Right lung (tissue), 5 donors: ENCODE results near the gene RAP1A. TPM values are rescaled to one million over a fixed set of nuclear protein-coding genes. Genes with fewer than 3 reads are reported as not detected.
"Not testable (repeated sequence)": the region's sequence is repeated elsewhere in the genome, so short reads cannot be mapped to it uniquely, and the experiment has no call there.

ENCODE experiments used
- DNase-seq, 2 donors: peaks; one replicate each; pipeline ENCODE4 v3.0.0-alpha.2; 2013
- polyA plus RNA-seq, 5 donors: library from polyadenylated mRNA; unstranded; fragments of 120-200 nt; gene quantifications; one replicate each; pipeline versions ENCODE4 v1.2.1 to v1.2.3, GENCODE V29; 2013; ENCODE audit warnings: inconsistent platforms in 1 of 5, low replicate concordance in 1 of 5; ENCODE audit not compliant: insufficient read length in 5 of 5, insufficient read depth in 1 of 5

RAP1A gene
- polyA plus RNA-seq, 5 donors, result 53.4 to 92.0 (median 85.5) TPM

DNA sequence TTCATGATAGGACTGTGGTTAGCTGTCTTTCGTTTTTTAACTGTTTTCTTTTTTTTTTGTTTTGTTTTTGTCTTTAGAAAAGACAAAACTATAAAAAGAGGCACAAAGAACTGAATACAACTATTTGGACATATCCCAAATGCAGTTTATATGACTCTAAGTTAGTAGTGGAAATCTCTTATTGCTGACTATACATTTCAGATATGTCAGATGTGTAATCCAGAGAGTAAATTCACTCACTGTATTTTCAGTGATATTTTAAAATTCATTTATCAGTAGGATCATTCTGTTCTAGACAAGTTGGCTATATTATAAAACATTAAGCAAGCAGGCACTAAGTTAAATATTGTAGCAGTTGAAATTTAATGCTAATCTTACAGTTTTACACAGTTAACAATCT is 5.7 kb downstream of the RAP1A start:
- no peak for DNase-seq

DNA sequence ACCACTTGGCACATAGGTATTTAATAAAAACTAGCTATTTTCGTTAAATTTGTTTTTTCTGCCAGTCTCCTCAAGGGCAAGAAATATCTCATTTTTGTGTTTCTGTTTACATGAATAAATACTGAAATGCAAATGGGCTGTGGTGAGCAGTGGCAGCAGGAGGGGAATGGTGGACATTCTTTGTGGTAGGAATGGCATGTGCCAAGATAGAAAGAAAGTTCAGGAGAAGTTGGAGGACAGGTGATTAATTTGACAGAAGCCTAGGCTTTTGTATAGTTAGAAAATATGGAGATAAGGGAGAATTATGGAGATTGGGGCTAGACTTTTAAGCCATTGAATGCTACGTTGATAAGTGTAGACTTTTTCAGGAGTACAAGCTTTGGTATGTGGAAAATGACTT is 8.6 kb downstream of the RAP1A start:
- no peak for DNase-seq

DNA sequence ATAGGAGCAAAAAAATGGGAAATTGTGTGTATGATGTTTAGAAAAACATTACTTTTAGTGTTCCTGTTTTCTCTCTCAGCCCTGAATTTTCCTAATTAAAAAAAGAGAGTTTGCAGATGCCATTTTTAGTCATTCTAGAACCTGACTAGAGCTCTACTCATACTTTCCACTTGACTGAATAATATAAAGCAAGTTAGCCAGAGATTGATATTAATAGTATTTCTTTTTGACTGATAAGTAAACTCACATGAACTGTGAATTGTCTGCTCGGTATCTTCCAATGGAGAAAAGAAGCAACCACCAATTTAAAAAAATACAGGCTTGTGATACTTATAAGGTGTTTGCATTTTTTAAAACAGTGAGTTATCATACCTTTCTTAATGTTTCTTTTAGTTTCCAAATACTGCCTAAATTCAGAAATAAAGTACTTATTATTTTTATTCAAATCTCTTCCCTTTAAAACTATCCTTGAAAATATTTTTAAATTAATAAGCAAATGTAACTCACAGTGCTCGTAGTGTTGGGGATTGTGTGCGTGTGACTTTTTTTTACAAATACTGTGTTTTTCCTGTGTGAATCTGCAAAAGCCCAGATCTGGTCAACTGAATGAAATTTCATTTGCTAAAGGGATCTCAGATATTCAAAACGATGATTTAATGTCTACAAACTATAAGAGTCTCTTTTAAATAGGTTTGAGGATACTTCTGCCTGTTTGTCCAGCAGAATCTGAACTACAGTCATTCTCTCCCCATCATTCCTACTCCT is 9.8 kb downstream of the RAP1A start:
- no peak for DNase-seq

DNA sequence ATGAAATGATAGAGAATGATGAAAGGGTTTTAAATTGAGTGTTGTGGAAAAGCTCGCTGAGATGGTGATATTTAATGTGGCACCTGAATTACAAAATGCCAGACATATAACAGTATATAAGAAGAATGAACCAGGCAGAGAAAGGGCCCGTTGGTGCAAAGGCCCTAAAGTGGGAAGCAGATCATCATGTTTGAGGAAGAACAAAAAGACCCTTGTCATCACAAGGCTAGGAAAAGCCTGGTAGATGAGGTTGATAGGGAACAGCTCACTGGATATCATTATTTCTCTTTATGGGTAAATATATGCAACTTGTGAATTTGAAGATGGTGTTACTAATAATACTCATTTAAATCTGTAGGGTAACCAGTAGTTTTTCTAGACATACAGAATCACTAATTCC is 11.0 kb downstream of the RAP1A start:
- no peak for DNase-seq

DNA sequence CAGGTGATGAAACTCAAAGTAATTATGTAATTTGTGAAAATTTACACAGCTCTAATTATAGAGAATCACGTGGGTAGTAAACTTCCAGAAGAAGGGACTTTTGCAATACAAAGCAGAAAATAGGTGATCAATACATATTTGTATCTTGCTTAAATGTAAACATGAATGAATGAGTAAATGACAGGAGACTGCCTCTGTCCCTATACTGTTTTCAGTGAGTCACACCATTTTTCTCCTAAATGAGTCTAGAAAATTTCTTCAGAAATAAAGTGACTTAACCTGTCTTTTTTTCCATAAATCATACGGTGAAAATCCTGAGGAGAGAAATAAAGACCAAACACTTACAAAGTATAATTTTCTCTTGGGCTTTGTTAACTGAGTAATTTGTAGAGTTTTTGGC is 11.9 kb downstream of the RAP1A start:
- DNase-seq, result no peak

DNA sequence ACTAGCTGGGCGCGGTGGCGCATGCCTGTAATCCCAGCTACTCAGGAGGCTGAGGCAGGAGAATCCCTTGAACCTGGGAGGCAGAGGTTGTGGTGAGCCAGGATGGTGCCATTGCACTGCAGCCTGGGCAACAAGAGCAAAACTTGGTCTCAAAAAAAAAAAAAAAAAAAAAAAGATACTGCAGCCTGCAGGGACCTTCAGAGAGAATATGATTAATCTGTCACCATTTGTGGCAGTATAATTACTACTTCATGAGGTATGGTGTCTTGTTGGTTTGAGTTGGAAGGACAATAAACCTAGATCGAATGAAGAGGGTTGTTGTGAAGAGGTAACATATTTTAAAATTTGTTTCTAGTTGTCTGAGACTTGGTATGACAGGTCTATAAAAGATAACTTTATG is 13.2 kb downstream of the RAP1A start:
- DNase-seq, result not testable (repeated sequence)

DNA sequence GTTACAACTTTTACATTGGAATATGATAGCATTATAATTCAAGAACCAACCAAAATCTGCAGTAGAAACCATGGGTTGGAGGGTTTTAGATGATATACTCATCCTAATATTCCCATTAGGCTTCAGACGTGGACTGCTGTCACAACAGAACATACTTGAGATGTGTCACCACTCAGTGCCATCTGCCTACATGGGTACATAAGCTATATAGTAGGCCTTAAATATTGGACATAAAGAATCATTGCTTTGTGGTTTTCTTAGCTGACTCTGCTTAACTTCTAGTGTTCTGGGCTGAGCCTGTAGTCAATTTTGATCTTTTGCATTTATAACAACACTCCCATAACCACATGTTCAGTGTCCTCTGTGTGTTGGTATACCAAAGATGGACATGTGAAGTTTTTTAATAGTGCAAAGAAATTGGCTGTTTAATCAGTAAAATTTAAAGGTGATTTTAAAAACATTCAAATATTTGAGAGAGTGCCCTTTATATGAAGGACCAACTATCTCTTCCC is 14.2 kb downstream of the RAP1A start:
- DNase-seq, result no peak

DNA sequence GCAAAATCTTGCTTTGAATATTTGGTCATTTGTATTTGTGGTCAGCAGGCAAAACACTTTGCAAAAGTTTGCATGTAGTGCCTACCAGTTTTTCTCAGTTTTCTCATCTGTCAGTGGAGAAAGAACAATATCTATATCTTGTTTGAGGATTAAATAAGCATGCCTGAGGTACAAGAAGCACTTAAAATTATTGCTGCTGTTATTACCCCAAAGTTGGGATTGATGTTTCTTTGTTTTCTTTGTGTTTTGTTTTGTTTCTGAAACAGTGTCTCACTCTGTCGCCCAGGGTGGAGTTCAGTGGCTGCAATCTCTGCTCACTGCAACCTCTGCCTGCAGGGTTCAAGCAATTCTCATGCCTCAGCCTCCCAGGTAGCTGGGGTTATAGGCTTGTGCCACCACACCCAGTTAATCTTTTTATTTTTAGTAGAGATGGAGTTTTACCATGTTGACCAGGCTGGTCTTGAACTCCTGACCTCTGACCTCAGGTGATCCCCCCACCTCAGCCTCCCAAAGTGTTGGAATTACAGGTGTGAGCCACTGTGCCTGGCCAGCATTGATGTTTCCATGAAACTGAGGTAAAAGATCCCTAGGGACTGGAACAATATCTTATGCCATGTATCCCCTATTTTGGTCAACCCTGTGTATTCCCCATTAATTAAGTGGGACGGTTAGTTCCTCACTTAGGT is 15.9 kb downstream of the RAP1A start:
- no peak for DNase-seq

DNA sequence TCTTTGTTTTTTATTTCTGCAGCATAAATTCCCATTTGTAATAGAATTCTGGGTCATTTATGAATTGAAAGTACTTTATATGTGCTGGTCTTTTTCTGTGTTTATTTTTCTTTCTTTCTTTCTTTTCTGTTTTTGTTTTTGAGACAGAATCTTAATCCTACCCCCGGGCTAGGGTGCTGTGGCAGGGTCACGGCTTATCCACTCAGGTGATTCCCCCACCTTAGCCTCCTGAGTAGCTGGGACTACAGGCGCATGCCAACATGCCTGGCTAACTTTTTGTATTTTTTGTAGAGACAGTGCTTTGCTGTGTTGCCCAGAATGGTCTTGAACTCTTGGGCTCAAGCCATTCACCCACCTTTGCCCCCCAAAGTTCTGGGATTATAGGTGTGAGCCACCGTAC is 18.7 kb downstream of the RAP1A start:
- DNase-seq, result no peak

DNA sequence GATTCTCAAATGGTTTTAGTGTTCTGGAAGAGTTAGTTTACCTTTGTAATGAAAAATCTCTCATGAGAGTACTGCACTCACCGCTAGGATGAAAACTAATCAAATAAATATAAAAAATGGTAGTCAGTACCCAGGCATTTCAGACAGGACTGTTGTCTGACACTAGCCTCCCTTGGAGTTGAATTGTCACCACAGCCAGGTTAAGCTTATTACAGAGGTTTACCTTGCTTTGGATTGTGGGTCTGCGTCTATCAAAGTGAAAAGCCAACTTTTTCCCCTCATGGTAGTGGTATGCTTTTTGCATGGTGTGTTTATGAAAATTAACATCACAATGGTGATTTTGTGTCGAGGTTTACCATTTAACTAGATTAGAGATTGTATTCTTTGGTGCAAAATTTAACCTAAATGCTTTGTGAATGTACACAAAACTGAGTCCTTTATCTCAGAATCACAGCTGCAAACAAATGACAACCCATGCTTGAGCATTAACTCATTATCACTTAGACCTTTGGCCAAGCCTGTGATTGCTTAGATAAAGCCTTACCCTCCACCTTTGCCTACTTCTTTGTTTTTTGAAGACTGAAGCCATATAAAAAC is 20.1 kb downstream of the RAP1A start:
- no peak for DNase-seq

DNA sequence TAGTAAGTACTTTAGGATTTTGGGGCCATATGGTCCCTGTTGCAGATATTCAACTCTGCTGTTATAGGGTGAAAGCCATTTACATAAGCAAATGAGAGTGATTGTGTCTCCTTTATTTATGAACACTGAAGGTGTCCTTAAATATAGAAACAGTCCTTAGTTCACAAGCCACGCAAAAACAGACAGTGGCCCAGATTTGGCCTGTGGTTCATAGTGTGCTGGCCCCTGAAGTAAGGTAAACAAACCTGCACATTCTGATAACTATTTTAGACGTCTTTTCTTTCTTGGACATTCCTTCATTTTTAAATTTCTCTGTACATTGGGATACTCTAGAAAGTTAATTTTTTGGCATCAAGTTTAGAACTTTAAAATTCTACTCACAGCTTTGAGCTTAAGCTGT is 23.5 kb downstream of the RAP1A start:
- DNase-seq, result no peak

DNA sequence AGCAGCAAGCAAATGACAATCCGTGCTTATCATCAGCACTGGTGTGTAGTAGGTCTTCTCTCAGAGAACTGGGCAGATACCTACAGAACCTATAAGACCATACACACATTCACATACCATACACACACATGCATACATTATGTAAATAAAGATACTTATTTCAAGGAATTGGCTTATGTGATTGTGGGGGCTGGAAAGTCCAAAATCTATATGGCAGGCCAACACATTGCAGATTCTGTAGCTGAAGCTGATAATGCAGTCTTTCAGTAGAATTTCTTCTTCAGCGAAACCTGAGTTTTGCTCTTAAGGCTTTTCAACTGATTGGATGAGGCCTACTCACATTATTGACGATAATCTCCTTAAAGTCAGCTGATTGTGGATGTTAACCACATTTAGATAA is 24.1 kb downstream of the RAP1A start:
- DNase-seq, result no peak

DNA sequence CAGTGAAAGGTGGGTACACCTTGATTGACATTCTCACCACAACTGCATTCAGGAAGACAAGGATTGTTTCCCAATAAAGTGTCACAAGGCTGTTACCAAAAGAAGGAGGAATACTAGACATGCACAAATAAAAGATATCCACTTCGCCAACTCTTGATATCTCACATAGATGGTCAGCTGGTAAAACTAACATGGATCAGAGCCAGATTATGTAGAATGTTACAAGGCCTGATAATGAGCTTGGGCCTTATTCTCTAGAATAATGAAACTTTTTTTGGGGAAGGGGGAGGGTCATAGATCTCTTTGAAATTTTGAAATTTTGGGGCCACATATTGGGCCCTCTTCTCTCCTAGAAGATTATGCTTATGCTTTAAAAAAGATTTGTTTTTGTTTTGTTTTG is 24.9 kb downstream of the RAP1A start:
- DNase-seq, result no peak

DNA sequence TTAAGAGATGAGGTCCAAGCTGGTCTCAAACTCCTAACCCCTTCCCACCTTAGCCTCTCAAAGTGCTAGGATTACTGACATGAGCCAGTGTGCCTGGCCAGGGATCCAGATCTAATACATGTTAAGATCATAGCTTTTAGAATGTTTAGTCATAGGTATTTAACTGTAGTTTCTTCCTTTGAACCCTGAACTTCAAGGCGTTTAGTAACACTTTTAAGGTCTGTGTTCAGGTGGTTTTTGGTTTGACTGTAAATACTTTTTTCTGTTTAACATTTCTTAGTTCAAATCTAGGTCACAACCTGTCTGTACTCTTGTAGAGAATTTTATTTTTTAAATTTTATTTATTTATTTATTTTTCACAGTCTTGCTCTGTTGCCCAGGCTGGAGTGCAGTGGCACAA is 28.1 kb downstream of the RAP1A start:
- DNase-seq, result no peak

DNA sequence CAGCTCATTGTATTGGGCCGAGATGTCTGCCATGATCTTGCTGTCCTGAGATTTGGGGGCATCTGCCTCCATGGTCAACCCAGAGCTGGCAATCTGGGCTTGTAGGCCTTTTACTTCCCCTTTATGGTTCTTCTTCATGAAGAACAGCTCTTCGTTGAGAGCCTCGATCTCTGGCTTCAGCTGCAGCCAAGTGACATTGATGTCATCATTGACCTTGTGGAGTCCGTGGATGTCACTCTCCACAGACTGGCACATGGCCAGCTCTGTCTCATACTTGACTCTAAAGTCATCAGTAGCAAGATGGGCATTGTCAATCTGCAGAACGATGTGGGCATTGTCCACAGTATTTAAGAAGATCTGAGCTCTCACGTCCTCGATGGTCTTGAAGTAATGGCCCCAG is 29.2 kb downstream of the RAP1A start:
- no peak for DNase-seq

DNA sequence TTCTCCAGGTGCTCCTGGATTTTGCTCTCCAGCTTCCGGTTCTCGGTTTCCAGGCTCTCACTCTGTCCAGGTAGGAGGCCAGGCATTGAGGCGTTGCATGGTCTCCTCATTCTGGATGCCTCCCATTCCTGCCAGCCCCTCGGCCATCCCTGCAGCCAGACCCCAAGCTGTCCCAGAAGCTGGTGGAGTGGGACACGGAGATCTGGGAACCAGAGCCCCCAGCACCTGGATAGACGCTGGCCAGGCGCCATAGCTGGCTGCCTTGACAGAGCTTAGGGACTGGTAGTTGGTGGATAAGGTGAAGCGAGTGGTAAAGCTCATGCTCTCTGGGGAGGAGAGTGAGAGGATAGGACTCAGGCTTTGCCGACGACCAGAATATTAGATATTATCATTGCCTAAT is 29.6 kb downstream of the RAP1A start:
- no peak for DNase-seq

DNA sequence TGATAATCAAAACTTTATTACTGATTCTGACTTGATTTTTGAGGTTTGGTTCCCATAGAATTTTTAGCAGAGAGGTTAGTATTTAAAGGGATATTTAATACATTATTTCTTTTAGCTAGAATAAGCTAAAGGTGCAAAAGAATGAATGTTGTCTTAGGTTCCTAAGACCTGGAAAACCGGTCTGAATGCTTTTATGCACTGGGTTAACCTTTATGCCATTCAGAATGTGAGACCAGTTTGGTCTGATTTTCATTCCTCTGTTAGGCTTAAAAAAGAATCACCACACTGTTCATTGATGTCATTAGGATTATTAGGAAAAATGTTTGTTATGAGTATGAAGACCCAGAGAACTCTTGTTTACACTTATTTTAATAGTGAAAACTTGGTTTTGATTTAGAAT is 30.1 kb downstream of the RAP1A start:
- DNase-seq, result peak; percentile 29 to 36

DNA sequence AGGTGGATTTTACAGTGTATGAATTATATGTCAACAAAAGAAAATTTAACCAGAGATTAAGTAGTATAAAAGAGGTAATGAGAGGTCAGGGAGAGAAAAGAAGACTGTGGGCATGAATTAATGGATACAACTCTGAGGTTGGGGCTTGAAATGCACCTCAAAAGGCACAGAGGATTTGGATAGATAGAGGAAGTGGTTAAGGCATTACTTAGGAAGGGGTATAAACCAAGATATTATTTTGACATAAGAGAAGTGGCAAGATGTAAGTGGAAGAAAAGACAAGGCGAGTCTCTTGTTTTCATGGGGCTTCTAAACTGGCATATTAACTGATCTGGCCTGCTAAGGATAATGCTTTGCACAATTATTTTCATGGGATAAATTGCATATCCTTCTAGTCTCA is 34.1 kb downstream of the RAP1A start:
- DNase-seq, result no peak

DNA sequence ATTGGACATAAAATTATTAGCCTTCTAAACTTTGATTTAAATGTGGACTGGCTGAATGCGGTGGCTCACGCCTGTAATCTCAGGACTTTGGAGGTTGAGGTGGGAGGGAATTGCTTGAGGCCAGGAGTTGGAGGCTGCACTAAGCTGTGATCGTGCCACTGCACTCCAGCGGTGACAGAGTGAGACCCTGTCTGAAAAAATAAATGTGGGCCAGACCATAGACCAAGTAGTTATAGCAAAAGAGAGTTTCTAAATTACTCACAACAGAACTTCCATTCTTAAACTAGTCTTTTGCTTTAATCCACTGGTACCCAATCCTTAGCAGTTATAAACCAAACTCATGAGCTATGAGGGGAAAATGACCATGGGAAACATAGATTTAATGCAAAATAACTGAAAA is 35.2 kb downstream of the RAP1A start:
- DNase-seq, result no peak

DNA sequence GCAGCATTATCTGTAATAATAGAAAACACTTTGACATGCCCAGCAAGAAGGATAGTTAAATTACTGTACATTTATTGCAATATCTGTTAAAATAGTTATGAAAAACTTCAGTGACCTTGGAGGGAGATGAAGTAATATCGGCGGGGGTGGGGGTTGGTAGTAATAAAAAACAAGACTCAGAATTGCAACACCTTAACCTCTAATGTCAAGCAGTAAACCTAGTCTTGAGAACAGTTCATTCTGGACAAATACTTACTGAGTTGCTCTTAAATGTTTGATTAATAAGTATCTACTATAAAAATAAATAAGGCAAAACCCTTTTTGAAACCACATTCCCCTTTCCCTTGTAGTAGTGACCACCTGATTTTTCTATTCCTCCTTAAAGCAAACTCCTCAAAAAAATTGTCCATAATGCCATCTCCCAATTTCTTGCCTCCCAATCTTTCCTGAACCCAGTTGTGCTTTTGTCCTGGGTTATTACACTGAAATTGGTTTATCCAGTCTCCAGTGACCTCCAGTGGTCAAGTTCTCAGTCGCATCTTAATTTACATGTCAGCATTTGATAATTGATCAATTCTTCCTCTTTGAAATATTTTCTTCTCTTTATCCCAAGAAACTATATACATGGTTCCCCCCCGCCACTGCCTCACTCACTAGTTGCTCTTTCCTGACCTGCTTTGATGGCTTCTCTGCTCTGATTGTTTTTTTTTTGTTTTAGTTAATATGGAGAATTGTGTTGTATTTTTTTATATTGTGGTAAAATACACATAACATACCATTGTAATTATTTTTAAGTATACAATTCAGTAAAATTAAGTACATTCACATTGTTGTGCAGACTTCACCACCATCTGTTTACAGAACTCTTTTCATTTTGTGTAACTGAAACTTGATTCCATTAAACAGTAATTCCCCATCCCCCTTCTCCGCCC is 36.8 kb downstream of the RAP1A start:
- DNase-seq, result peak; percentile 45 to 51

DNA sequence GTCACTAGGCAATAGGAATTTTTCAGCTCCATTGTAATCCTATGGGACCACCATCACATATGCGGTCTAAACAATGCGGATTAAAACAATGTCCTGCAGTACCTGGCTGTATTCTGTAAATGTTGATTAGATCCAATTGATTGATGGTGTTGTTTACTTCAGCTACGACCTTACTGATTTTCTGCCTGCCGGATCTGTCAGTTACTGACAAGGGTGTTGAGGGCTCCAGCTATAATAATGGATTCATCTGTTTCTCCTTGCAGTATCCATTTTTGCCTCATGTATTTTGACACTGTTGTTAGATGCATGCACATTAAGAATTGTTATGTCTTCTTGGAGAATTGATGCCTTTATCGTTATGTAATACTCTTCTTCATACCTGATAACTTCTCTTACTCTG is 39.0 kb downstream of the RAP1A start:
- DNase-seq, result no peak
